GM19099 (cell line): ENCODE data around the gene DST.

ENCODE experiments used
- POLR2A ChIP-seq: IDR thresholded peaks from 3 replicates; pipeline ENCODE4 v1.6.1; 2011; ENCODE audit warnings: low read depth; ENCODE audit not compliant: insufficient read length; ENCODE audit errors: extremely low read depth

DST gene

GRCh38 chr6:56480654-56481337, 161.9 kb downstream of the DST start:
- no peak for TF ChIP-seq POLR2A

- TF ChIP-seq POLR2A = no peak
Observed at GRCh38 chr6:56480246-56480645, 162.4 kb downstream of the DST start.

DNA sequence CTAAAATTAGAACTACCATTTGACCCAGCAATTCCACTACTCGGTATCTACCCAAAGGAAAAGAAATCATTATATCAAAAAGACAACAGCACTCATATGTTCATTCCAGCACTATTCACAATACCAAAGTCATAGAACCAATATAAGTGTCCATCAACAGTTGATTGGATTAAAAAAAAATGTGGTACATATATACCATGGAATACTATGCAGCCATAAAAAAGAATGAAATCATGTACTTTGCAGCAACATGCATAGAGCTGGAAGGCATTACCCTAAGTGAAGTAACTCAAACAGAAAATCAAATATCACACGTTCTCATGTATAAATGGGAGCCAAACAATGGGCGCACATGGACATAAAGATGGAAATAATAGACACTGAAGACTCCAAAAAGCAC, 163.3 kb downstream of the DST start:
- TF ChIP-seq POLR2A = no peak

DNA sequence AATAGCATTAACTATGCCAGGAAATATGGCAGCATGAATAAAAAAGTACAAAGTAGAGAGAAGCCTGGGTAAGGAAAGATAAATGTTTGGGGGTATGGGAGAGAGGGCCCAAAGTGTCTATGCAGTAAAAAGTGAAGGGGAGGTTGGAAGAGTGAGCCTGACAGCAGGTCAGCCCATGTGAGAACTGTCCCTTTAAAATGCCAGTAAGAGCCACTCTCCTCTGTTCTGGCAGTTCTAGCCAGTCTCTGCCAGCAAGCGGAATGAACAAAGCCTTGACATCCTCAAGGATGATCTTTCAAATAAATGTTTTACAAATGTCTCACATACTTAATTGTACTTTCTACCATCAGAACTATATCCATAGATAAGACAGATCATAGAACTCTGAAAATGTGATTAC, 164.5 kb downstream of the DST start:
- TF ChIP-seq POLR2A = no peak

DNA sequence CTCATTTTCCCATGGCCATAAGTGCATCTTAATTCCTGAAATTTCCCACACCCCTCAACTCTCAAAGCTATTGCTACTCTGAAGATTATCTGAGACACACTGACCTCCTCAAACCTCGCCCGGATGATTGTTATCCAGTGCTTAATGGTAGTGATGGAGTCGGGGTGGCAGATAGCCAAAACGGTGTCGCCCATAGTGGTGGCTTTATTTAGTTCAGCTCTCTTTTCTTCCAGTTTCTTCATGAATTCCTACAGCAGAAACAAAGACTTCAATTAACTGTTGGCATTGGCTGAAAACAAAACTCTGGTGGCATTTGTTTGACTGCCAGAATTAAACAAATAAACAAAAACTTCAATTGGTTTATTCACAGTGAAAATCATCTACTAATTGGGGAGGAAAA, 165.4 kb downstream of the DST start:
- TF ChIP-seq POLR2A = no peak

- no peak for TF ChIP-seq POLR2A
Observed at GRCh38 chr6:56475736-56476457, 166.8 kb downstream of the DST start.

GRCh38 chr6:56474532-56474931, 168.2 kb downstream of the DST start:
- TF ChIP-seq POLR2A = no peak

- no peak for TF ChIP-seq POLR2A
Observed at GRCh38 chr6:56463443-56463842, 179.2 kb downstream of the DST start.

- TF ChIP-seq POLR2A = no peak
Observed at GRCh38 chr6:56459030-56459805, 183.5 kb downstream of the DST start.

GRCh38 chr6:56458324-56458884, 184.3 kb downstream of the DST start:
- TF ChIP-seq POLR2A = no peak

DNA sequence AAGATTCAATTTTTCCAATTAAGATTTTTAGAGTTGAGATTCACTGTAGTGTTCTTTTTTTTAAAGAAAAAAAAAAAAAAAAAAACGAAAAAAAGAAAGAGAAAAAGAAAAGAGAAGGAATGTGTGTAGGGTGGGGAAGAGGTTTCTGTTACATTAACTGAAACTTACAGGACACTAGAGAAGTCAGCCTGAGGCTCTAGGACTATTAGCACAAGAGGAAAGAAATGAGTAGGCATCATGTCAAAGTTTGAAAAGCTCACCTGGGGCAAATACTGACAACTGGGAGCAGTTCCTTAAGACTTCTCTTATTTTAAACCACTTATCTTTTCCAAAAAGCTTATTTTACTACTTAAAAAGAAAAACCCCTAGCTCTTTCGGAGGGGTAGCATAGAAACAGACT, 185.9 kb downstream of the DST start:
- no peak for TF ChIP-seq POLR2A

DNA sequence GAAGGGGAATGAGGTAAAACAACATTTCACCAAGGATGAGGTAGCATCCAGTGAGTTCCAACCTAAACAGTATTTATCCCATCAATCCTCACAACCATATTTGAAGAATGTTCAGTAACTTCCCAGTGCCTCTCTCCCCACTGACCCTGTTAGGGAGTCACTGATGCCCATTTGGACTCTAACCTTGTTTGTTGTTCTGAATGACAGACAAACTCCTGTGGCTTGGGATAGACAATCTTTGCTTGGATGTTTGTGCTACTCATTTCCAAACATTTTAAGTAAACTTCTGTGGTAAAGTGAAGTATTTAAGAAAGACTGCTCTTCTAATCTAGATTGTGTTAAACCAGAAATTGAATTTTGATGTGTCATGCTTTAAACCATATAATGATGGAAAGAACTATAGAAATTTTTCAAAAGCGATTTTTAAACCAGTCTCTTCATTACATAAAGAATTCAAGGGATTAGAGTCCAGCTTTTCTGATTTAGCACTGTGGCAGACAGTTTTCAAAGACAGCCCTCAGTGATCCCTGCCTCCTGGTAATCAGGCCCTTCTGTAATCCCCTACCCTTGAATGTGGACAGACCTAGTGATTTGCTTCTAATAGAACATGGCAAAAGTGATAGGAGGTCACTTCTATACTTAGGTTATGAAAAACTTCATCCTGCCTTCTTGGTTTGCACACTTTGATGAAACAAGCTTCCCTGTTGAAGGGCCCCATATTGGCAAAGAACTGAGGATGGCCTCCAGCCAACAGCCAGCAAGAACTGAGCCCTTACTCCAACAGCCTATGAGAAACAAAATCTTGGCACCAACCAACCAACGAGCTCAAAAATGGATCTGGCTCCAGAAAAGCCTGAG, 191.6 kb downstream of the DST start:
- TF ChIP-seq POLR2A = no peak

- TF ChIP-seq POLR2A = no peak
Observed at GRCh38 chr6:56450376-56450775, 192.3 kb downstream of the DST start.

DNA sequence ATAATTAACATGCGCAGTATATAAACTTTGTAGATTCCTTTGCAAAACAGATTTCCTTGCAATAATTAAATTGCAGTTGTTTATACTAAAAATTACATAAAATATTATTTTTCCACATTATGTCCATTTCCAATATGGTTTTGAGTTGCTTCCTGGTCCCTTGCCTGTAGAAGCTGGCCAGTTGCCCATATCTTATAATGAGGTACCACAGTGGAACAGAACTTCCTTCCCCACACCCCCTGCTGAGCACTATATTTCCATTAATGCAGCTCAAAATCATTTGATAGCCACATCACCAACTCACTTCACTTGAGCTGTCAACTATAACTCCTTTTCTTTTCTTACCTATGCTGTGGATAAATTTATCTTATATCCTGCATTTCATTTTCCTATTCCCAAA, 194.6 kb downstream of the DST start:
- no peak for TF ChIP-seq POLR2A

DNA sequence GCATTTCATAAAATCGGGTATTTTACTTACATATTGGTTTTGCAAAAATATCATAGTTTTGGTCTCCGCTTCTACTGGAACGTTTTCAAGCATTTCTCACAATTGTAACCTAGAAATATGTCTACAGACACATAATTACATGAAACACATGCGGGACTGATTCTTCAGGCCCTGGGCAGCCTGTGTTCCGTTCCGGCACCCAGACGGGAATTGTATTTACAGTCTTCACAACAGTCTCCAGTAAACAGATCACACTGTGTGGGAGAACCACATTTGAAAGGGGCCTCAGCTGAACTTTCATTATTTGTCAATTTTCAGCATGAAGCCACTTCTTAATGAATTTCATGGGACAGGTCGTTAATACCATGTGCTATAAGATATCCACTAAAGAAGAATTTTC, 196.9 kb downstream of the DST start:
- no peak for TF ChIP-seq POLR2A
